Activated CD4-positive, alpha-beta memory T cell treated with anti-CD3 and anti-CD28 coated beads, Interleukin-2, amount 10 ng/mL, durations not matched to agents 7 days and 5 days (primary cell): ENCODE measurements around the gene TUBE1. TPM values are rescaled to one million over a fixed set of nuclear protein-coding genes. Genes with fewer than 3 reads are reported as not detected.
"Not testable (repeated sequence)": the region's sequence is repeated elsewhere in the genome, so short reads cannot be mapped to it uniquely, and the experiment has no call there.

Experiments
- CTCF ChIA-PET: fragments of 350-600 bp; sonication (Branson Sonifier 250); formaldehyde crosslinking; loops from one replicate; lab custom pipeline; 2021; ENCODE audit warnings: antibody characterized with exemption, inconsistent platforms; lab: Charles Lee
- POLR2A ChIA-PET: fragments of 350-600 bp; sonication (Branson Sonifier 250); formaldehyde crosslinking; loops from one replicate; lab custom pipeline; 2021; ENCODE audit warnings: antibody characterized with exemption; lab: Charles Lee
- DNase-seq: peaks from one replicate; pipeline ENCODE4 v3.0.0-alpha.2; 2020
- H3K27ac Mint-ChIP-seq: one replicate; pipeline ENCODE4 v1.8.0; 2021; ENCODE audit warnings: mild to moderate bottlenecking, mixed read lengths
- H3K27me3 Mint-ChIP-seq: one replicate; pipeline ENCODE4 v1.8.0; 2021; ENCODE audit warnings: mixed read lengths
- H3K36me3 Mint-ChIP-seq: one replicate; pipeline ENCODE4 v1.8.0; 2021; ENCODE audit warnings: low read depth, mixed read lengths
- H3K4me1 Mint-ChIP-seq: one replicate; pipeline ENCODE4 v1.8.0; 2021; ENCODE audit warnings: mixed read lengths
- H3K4me3 Mint-ChIP-seq: one replicate; pipeline ENCODE4 v1.8.0; 2021; ENCODE audit warnings: mild to moderate bottlenecking, mixed read lengths
- H3K9me3 Mint-ChIP-seq: one replicate; pipeline ENCODE4 v1.8.0; 2021; ENCODE audit warnings: mixed read lengths
- total RNA-seq, 2 experiments: library from RNA; stranded (reverse); gene quantifications; one replicate each; pipeline ENCODE4 v1.2.3, GENCODE V29; 2021

The TUBE1 gene
- total RNA-seq, 2 experiments from 2014 or later = 23.8 to 28.5 TPM

DNA sequence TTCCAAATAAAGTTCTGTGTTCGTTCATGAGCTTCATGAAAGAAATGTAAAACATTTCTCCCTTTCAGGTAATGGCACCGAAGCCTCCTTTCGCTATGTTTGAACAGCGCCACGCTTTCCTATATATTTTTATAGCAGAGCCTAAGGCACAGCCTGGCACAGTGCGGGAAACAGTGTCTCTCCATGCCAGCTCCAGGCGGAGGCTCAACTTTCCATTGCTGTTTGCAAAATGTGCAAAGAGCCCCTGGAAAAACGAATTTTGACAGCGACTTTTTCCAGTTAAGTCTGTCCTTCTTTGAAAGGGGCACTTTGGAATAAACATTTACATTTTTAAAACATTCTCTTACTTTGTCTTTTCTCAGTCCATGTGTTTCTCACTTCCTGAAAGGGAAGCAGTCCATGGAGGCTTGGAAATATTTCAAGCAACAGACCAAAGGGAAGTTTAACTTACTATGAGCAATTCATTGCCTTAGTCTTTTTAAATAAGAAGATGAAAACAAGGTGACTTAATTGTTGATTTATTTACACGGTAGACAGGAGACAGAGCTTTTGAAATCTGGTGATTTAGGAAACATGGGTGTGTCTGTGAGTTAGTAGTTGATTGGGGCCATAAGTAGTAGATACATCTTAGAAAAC lies 32.6 kb downstream of the TUBE1 start:
- H3K27ac Mint-ChIP-seq = no peak overlapping the region
- POLR2A ChIA-PET = interaction anchor here (1.2 kb wide), 1 partner anchor 345 kb away, joined by 3 read pairs; no protein-coding TSS in a partner anchor
- H3K36me3 Mint-ChIP-seq = no peaks in the 10 kb centered on the region
- DNase-seq = no peak
- no peaks in the 10 kb centered on the region for H3K4me1 Mint-ChIP-seq
- H3K4me3 Mint-ChIP-seq = no peak overlapping the region
- H3K27me3 Mint-ChIP-seq = peaks cover 8% of the 10 kb centered on the region
- no peaks in the 10 kb centered on the region for H3K9me3 Mint-ChIP-seq
- CTCF ChIA-PET = interaction anchor here (1.4 to 1.6 kb wide), 2 partner anchors 10 to 11 kb away, joined by 4 read pairs; no protein-coding TSS in a partner anchor

DNA sequence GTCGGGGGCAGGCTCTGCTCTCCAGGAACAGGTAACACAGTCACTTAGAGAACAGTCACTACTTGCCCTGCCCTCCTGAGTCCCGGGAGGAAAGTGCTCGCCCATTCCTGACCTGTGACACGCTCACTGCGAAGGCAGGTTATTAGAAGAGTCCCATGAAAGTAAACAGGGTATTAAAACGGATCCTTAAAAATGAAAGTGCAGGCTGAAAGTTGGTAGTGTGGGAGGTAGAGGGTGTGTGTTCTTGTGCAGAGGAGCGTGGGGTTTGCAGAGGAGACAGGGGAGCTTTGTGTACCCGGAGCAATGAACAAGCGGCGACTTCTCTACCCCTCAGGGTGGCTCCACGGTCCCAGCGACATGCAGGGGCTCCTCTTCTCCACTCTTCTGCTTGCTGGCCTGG lies 33.3 kb downstream of the TUBE1 start, which contains the start of gene CCN6:
Gene CCN6, plus strand, starts transcription at position 104 of the 400 bp plus-strand sequence. Its CDS starts 254 bp downstream, at position 358.
- ChIA-PET POLR2A (interaction anchor here (1.2 kb wide), 1 partner anchor 344 kb away, joined by 3 read pairs; no protein-coding TSS in a partner anchor), CTCF (interaction anchor here (0.8 to 1.6 kb wide), 2 partner anchors 9 to 11 kb away, joined by 3 to 4 read pairs; no protein-coding TSS in a partner anchor)
- no peak for DNase-seq
- Mint-ChIP-seq H3K27ac (no peak within 1 kb of the TSS), H3K9me3 (no peaks in the 10 kb centered on the region), H3K36me3 (no peaks in the 10 kb centered on the region), H3K4me3 (no peak within 1 kb of the TSS), H3K4me1 (peaks cover 5% of the 10 kb centered on the region), H3K27me3 (peaks cover 8% of the 10 kb centered on the region)

DNA sequence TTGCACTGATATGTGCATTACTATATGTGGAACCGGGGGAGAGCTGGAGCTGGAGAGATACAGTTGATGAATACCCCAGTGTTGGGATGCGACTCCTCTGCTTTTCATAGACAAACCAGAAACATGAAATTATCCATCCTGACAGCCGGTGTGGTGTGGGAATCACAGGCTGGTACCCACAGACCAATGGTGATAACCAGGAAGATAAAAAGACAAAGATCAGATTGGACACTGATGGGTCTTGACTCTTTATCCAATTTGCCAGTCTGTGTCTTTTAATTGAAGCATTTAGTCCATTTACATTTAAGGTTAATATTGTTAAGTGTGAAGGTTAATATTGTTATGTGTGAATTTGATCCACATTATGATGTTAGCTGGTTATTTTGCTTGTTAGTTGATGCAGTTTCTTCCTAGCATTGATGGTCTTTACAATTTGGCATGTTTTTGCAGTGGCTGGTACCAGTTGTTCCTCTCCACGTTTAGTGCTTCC lies 36.0 kb downstream of the TUBE1 start:
- POLR2A ChIA-PET, H3K27me3 Mint-ChIP-seq, H3K36me3 Mint-ChIP-seq, H3K4me3 Mint-ChIP-seq, H3K9me3 Mint-ChIP-seq, DNase-seq, H3K27ac Mint-ChIP-seq: not testable (repeated sequence)
- H3K4me1 Mint-ChIP-seq = peaks cover 10% of the 10 kb centered on the region
- CTCF ChIA-PET = interaction anchor here (1.2 to 2.0 kb wide), 2 partner anchors 112 to 341 kb away, joined by 5 to 8 read pairs; no protein-coding TSS in a partner anchor

- Mint-ChIP-seq H3K4me3 (no peak overlapping the region), H3K27ac (no peak overlapping the region), H3K9me3 (no peaks in the 10 kb centered on the region), H3K36me3 (no peaks in the 10 kb centered on the region), H3K4me1 (peaks cover 10% of the 10 kb centered on the region), H3K27me3 (peaks cover 6% of the 10 kb centered on the region)
- DNase-seq = no peak
- ChIA-PET CTCF (interaction anchor here (0.7 to 2.0 kb wide), 5 partner anchors 11 to 791 kb away, joined by 3 to 8 read pairs (median 4); a partner anchor contains a TSS), POLR2A (interaction anchor here (0.8 kb wide), 1 partner anchor 11 kb away, joined by 3 read pairs; no protein-coding TSS in a partner anchor)
Measured at GRCh38 chr6:112050429-112050828, 36.9 kb downstream of the TUBE1 start.

- no peak for DNase-seq
- Mint-ChIP-seq H3K4me1 (peaks cover 10% of the 10 kb centered on the region), H3K27me3 (peaks cover 4% of the 10 kb centered on the region), H3K36me3 (no peaks in the 10 kb centered on the region), H3K9me3 (no peaks in the 10 kb centered on the region), H3K4me3 (no peak overlapping the region), H3K27ac (no peak overlapping the region)
- CTCF ChIA-PET = interaction anchor here (0.7 to 2.0 kb wide), 5 partner anchors 12 to 791 kb away, joined by 3 to 8 read pairs (median 4); a partner anchor contains a TSS
- POLR2A ChIA-PET = interaction anchor here (0.8 kb wide), 1 partner anchor 11 kb away, joined by 3 read pairs; no protein-coding TSS in a partner anchor
Measured at GRCh38 chr6:112049996-112050395, 37.3 kb downstream of the TUBE1 start.

DNA sequence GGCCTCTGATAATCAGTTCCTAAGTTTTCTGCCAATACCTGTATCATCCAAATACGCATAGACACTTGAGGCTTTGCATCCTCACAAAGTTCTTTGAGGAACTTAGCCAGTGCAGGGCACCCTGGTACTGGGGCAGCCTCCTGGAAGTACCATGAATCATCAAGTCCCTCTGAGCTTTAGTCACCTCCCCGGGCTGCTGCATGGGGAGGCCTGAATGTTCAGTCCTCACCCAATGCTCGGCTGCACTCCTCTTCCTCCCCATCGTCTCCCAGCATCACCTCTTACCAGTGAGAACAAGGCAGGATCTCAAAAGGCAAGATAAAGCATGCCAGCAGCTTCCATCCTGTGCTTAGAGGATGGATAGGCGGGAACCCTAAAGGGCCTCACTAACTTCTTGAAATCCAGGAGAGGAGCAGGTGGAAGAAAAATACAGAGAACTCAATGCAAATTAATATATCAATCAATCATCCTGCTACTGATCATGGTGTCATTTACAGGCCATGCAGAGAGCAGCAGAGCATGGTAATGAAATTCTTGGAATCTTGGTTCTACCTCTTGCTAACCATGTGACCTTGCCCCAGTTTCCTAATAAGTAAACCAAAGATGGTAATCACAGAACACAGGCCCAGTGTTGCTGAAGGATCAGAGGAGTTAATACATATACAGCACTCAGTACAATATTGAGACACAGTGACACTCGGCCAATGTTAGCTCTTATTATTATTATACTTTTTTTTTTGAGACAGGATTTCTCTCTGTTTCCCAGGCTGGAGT lies 38.1 kb downstream of the TUBE1 start:
- Mint-ChIP-seq H3K27ac (no peak overlapping the region), H3K4me3 (no peak overlapping the region), H3K9me3 (no peaks in the 10 kb centered on the region), H3K4me1 (peaks cover 10% of the 10 kb centered on the region), H3K36me3 (no peaks in the 10 kb centered on the region), H3K27me3 (peaks cover 3% of the 10 kb centered on the region)
- ChIA-PET CTCF (interaction anchor here (0.9 to 2.0 kb wide), 2 partner anchors 20 to 339 kb away, joined by 3 to 8 read pairs; no protein-coding TSS in a partner anchor), POLR2A (interaction anchor here (0.8 kb wide), 1 partner anchor 12 kb away, joined by 3 read pairs; no protein-coding TSS in a partner anchor)
- DNase-seq = no peak

DNA sequence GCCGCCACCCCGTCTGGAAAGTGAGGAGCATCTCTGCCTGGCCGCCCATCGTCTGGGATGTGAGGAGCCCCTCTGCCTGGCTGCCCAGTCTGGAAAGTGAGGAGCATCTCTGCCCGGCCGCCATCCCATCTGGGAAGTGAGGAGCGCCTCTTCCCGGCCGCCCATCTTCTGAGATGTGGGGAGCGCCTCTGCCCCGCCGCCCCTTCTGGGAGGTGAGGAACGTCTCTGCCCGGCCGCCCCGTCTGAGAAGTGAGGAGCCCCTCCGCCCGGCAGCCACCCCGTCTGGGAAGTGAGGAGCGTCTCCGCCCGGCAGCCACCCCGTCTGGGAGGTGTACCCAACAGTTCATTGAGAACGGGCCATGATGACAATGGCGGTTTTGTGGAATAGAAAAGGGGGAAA lies 39.8 kb downstream of the TUBE1 start:
- H3K9me3 Mint-ChIP-seq, H3K27me3 Mint-ChIP-seq, H3K4me3 Mint-ChIP-seq, H3K27ac Mint-ChIP-seq, DNase-seq, H3K36me3 Mint-ChIP-seq, CTCF ChIA-PET, POLR2A ChIA-PET: not testable (repeated sequence)
- H3K4me1 Mint-ChIP-seq = peaks cover 19% of the 10 kb centered on the region

DNA sequence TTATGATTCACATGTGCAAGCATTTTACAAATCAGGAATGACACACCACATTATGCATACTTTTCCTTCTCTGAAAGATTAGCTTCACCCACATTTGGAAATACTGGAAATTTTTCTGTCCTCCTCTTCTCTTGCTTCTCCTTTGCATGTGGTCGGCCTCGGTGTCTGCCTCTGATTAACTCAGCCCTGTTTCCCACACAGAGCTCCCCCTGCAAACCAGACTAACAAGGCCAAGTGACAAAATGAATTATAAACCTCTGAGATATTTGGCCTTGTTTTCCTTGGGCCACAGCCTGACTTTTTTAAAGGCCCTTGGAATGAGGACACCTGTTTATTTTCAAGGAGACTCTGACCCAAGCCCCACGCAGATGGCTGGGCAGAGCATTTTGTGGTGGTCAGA lies 42.4 kb downstream of the TUBE1 start:
- POLR2A ChIA-PET = interaction anchor here (0.7 to 2.9 kb wide), 2 partner anchors 287 to 786 kb away, joined by 3 to 15 read pairs; a partner anchor contains a TSS

GRCh38 chr6:112044196-112044595 lies 43.1 kb downstream of the TUBE1 start:
- no peak for DNase-seq
- peak overlapping the region; percentile 95 for H3K4me3 Mint-ChIP-seq
- ChIA-PET POLR2A (interaction anchor here (0.7 to 2.9 kb wide), 3 partner anchors 287 to 785 kb away, joined by 3 to 15 read pairs (median 4); partner anchors contain the start of gene TRAF3IP2), CTCF (interaction anchor here (0.8 to 3.5 kb wide), 12 partner anchors 11 to 785 kb away, joined by 3 to 35 read pairs (median 6); partner anchors contain the start of genes FAM229B, FYN, TRAF3IP2 and TUBE1)
- H3K9me3 Mint-ChIP-seq = no peaks in the 10 kb centered on the region
- no peaks in the 10 kb centered on the region for H3K36me3 Mint-ChIP-seq
- H3K27me3 Mint-ChIP-seq = no peaks in the 10 kb centered on the region
- H3K27ac Mint-ChIP-seq = no peak overlapping the region
- peaks cover 27% of the 10 kb centered on the region for H3K4me1 Mint-ChIP-seq

More for the DNA sequence above, 42.4 kb downstream of the TUBE1 start:
- Mint-ChIP-seq H3K9me3 (no peaks in the 10 kb centered on the region), H3K4me1 (peaks cover 30% of the 10 kb centered on the region), H3K27me3 (no peaks in the 10 kb centered on the region), H3K36me3 (no peaks in the 10 kb centered on the region), H3K27ac (no peak overlapping the region), H3K4me3 (no peak overlapping the region)
- no peak for DNase-seq
- CTCF ChIA-PET = interaction anchor here (0.7 to 3.5 kb wide), 11 partner anchors 9 to 786 kb away, joined by 3 to 17 read pairs (median 4); partner anchors contain the start of genes FAM229B, TRAF3IP2 and TUBE1

GRCh38 chr6:112043032-112044007 lies 44.0 kb downstream of the TUBE1 start:
- H3K27me3 Mint-ChIP-seq = no peaks in the 10 kb centered on the region
- peak overlapping the region; percentile 95 for H3K4me3 Mint-ChIP-seq
- H3K9me3 Mint-ChIP-seq = no peaks in the 10 kb centered on the region
- peak overlapping the region; percentile 98 for H3K27ac Mint-ChIP-seq
- DNase-seq = peak; percentile 92
- peaks cover 19% of the 10 kb centered on the region for H3K4me1 Mint-ChIP-seq
- H3K36me3 Mint-ChIP-seq = no peaks in the 10 kb centered on the region
- CTCF ChIA-PET = interaction anchor here (0.6 to 5.1 kb wide), 61 partner anchors 11 to 1285 kb away, joined by 3 to 65 read pairs (median 4); partner anchors contain the start of genes CCN6, FAM229B, FYN and TRAF3IP2
- POLR2A ChIA-PET = interaction anchor here (0.8 to 2.9 kb wide), 10 partner anchors 15 to 784 kb away, joined by 3 to 15 read pairs (median 4); partner anchors contain the start of genes FAM229B, FYN, TRAF3IP2 and TUBE1

DNA sequence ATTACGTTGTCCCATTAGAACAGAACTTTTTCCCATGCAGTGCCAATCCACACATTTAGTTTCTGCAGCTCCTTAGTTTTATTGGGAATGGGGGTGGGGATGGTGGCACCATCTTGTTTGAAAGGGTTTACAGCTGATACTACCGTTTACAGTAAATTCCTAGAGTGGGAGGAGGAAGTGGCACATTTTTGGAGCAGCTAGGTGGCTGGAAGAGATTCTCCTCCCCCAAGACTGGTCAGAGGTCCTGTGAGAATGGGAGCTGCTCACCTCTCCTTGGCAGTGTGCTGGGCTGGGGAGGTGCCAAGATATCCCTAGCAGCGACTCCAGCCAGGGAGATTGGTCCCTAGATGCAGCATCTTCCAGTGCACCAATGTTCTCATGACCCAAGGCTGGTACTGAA lies 45.7 kb downstream of the TUBE1 start:
- Mint-ChIP-seq H3K27ac (no peak overlapping the region), H3K4me3 (no peak overlapping the region)

More for the DNA sequence above, 45.7 kb downstream of the TUBE1 start:
- peaks cover 20% of the 10 kb centered on the region for H3K4me1 Mint-ChIP-seq
- ChIA-PET CTCF (interaction anchor here (0.9 to 5.1 kb wide), 14 partner anchors 9 to 782 kb away, joined by 3 to 65 read pairs (median 5); partner anchors contain the start of genes FAM229B, TRAF3IP2 and TUBE1), POLR2A (interaction anchor here (0.7 to 2.9 kb wide), 5 partner anchors 14 to 782 kb away, joined by 3 to 20 read pairs (median 3); partner anchors contain the start of genes TRAF3IP2 and TUBE1)
- no peaks in the 10 kb centered on the region for H3K9me3 Mint-ChIP-seq
- H3K27me3 Mint-ChIP-seq = no peaks in the 10 kb centered on the region
- no peaks in the 10 kb centered on the region for H3K36me3 Mint-ChIP-seq
- no peak for DNase-seq
